ENCODE data around the gene DDIT3.

DNA sequence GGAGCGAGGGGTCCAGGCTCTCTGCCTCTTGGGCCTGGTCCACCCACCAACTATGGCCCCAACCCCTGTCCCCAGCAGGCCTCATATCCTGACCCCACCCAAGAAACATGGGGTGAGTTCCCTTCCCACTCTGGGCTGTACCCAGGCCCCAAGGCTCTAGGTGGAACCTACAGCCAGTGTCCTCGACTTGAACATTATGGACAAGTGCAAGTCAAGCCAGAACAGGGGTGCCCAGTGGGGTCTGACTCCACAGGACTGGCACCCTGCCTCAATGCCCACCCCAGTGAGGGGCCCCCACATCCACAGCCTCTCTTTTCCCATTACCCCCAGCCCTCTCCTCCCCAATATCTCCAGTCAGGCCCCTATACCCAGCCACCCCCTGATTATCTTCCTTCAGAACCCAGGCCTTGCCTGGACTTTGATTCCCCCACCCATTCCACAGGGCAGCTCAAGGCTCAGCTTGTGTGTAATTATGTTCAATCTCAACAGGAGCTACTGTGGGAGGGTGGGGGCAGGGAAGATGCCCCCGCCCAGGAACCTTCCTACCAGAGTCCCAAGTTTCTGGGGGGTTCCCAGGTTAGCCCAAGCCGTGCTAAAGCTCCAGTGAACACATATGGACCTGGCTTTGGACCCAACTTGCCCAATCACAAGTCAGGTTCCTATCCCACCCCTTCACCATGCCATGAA lies 49.2 kb downstream of the DDIT3 start:
- TF ChIP-seq, protein P1, sequence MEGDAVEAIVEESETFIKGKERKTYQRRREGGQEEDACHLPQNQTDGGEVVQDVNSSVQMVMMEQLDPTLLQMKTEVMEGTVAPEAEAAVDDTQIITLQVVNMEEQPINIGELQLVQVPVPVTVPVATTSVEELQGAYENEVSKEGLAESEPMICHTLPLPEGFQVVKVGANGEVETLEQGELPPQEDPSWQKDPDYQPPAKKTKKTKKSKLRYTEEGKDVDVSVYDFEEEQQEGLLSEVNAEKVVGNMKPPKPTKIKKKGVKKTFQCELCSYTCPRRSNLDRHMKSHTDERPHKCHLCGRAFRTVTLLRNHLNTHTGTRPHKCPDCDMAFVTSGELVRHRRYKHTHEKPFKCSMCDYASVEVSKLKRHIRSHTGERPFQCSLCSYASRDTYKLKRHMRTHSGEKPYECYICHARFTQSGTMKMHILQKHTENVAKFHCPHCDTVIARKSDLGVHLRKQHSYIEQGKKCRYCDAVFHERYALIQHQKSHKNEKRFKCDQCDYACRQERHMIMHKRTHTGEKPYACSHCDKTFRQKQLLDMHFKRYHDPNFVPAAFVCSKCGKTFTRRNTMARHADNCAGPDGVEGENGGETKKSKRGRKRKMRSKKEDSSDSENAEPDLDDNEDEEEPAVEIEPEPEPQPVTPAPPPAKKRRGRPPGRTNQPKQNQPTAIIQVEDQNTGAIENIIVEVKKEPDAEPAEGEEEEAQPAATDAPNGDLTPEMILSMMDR (IDR thresholded peaks at IDR 0.05), result no peak
- no peak for TF ChIP-seq EZH2 (IDR thresholded peaks at IDR 0.05; ENCODE audit: borderline replicate concordance, insufficient read depth, low read depth, low read length, poor library complexity, severe bottlenecking)

All from B cell (primary cell).